ENCODE measurements around the gene DDAH1.

Gene DDAH1

GRCh38 chr1:85490270-85490985, 25.5 kb upstream of the DDAH1 start:
- H3K4me1 ChIP-seq (ENCODE audit: control insufficient read depth, insufficient read depth, low read length, poor library complexity, severe bottlenecking) = peaks cover 13% of the 10 kb centered on the region
- peaks cover 59% of the 10 kb centered on the region for H3K36me3 ChIP-seq (ENCODE audit: control insufficient read depth, insufficient read depth, low read length)
- H3K27ac ChIP-seq (ENCODE audit: low read depth, low read length, severe bottlenecking) = no peak overlapping the region
- no peaks in the 10 kb centered on the region for H3K9me3 ChIP-seq (ENCODE audit: control insufficient read depth, low read length)
- H3K4me3 ChIP-seq (ENCODE audit: extremely low read depth, insufficient read depth, low read length, poor library complexity, severe bottlenecking) = no peak overlapping the region
- WGBS, 2 experiments (ENCODE audit: insufficient coverage in 2 of 2) = 100% methylated on average over 1 of the region's 1 CpG; no CpG with 5 or more reads in 1 of the 2 experiments

GRCh38 chr1:85488126-85488525, 23.2 kb upstream of the DDAH1 start:
- H3K36me3 ChIP-seq (ENCODE audit: control insufficient read depth, insufficient read depth, low read length) = peaks cover 49% of the 10 kb centered on the region
- no peaks in the 10 kb centered on the region for H3K9me3 ChIP-seq (ENCODE audit: control insufficient read depth, low read length)
- H3K27ac ChIP-seq (ENCODE audit: low read depth, low read length, severe bottlenecking) = no peak overlapping the region
- H3K4me3 ChIP-seq (ENCODE audit: extremely low read depth, insufficient read depth, low read length, poor library complexity, severe bottlenecking) = no peak overlapping the region
- no peaks in the 10 kb centered on the region for H3K4me1 ChIP-seq (ENCODE audit: control insufficient read depth, insufficient read depth, low read length, poor library complexity, severe bottlenecking)
- WGBS, 2 experiments (ENCODE audit: insufficient coverage in 2 of 2) = no CpG with 5 or more reads among the region's 1 CpG

- Histone ChIP-seq H3K4me1 (ENCODE audit: control insufficient read depth, insufficient read depth, low read length, poor library complexity, severe bottlenecking) (no peaks in the 10 kb centered on the region), H3K4me3 (ENCODE audit: extremely low read depth, insufficient read depth, low read length, poor library complexity, severe bottlenecking) (no peak overlapping the region), H3K9me3 (ENCODE audit: control insufficient read depth, low read length) (no peaks in the 10 kb centered on the region), H3K36me3 (ENCODE audit: control insufficient read depth, insufficient read depth, low read length) (peaks cover 26% of the 10 kb centered on the region), H3K27ac (ENCODE audit: low read depth, low read length, severe bottlenecking) (no peak overlapping the region)
- WGBS, 2 experiments (ENCODE audit: insufficient coverage in 2 of 2) = 100% methylated on average over 1 to 2 of the region's 3 CpGs
Observed at GRCh38 chr1:85485516-85485915, 20.6 kb upstream of the DDAH1 start.

- Histone ChIP-seq H3K36me3 (ENCODE audit: control insufficient read depth, insufficient read depth, low read length) (peaks cover 19% of the 10 kb centered on the region), H3K27ac (ENCODE audit: low read depth, low read length, severe bottlenecking) (no peak overlapping the region), H3K9me3 (ENCODE audit: control insufficient read depth, low read length) (no peaks in the 10 kb centered on the region), H3K4me3 (ENCODE audit: extremely low read depth, insufficient read depth, low read length, poor library complexity, severe bottlenecking) (no peak overlapping the region), H3K4me1 (ENCODE audit: control insufficient read depth, insufficient read depth, low read length, poor library complexity, severe bottlenecking) (no peaks in the 10 kb centered on the region)
- 100% methylated on average over 1 of the region's 1 CpG for WGBS, 2 experiments (ENCODE audit: insufficient coverage in 2 of 2)
Observed at GRCh38 chr1:85484716-85485115, 19.8 kb upstream of the DDAH1 start.

GRCh38 chr1:85484264-85484663, 19.3 kb upstream of the DDAH1 start:
- 89 to 100% methylated on average over 2 of the region's 2 CpGs for WGBS, 2 experiments (ENCODE audit: insufficient coverage in 2 of 2)
- H3K9me3 ChIP-seq (ENCODE audit: control insufficient read depth, low read length) = no peaks in the 10 kb centered on the region

GRCh38 chr1:85481688-85482087, 16.7 kb upstream of the DDAH1 start:
- H3K36me3 ChIP-seq (ENCODE audit: control insufficient read depth, insufficient read depth, low read length) = peaks cover 13% of the 10 kb centered on the region
- H3K4me3 ChIP-seq (ENCODE audit: extremely low read depth, insufficient read depth, low read length, poor library complexity, severe bottlenecking) = no peak overlapping the region
- 85% methylated on average over 1 to 2 of the region's 3 CpGs for WGBS, 2 experiments (ENCODE audit: insufficient coverage in 2 of 2)
- H3K9me3 ChIP-seq (ENCODE audit: control insufficient read depth, low read length) = no peaks in the 10 kb centered on the region
- no peaks in the 10 kb centered on the region for H3K4me1 ChIP-seq (ENCODE audit: control insufficient read depth, insufficient read depth, low read length, poor library complexity, severe bottlenecking)
- H3K27ac ChIP-seq (ENCODE audit: low read depth, low read length, severe bottlenecking) = no peak overlapping the region

More at GRCh38 chr1:85484264-85484663, 19.3 kb upstream of the DDAH1 start:
- Histone ChIP-seq H3K27ac (ENCODE audit: low read depth, low read length, severe bottlenecking) (no peak overlapping the region), H3K4me1 (ENCODE audit: control insufficient read depth, insufficient read depth, low read length, poor library complexity, severe bottlenecking) (no peaks in the 10 kb centered on the region), H3K36me3 (ENCODE audit: control insufficient read depth, insufficient read depth, low read length) (peaks cover 22% of the 10 kb centered on the region), H3K4me3 (ENCODE audit: extremely low read depth, insufficient read depth, low read length, poor library complexity, severe bottlenecking) (no peak overlapping the region)

GRCh38 chr1:85480566-85480965, 15.6 kb upstream of the DDAH1 start:
- Histone ChIP-seq H3K36me3 (ENCODE audit: control insufficient read depth, insufficient read depth, low read length) (peaks cover 24% of the 10 kb centered on the region), H3K4me1 (ENCODE audit: control insufficient read depth, insufficient read depth, low read length, poor library complexity, severe bottlenecking) (no peaks in the 10 kb centered on the region), H3K4me3 (ENCODE audit: extremely low read depth, insufficient read depth, low read length, poor library complexity, severe bottlenecking) (no peak overlapping the region), H3K9me3 (ENCODE audit: control insufficient read depth, low read length) (no peaks in the 10 kb centered on the region), H3K27ac (ENCODE audit: low read depth, low read length, severe bottlenecking) (no peak overlapping the region)
- WGBS, 2 experiments (ENCODE audit: insufficient coverage in 2 of 2) = no CpG with 5 or more reads among the region's 2 CpGs

GRCh38 chr1:85479491-85479890, 14.5 kb upstream of the DDAH1 start:
- WGBS, 2 experiments (ENCODE audit: insufficient coverage in 2 of 2) = no CpG with 5 or more reads among the region's 1 CpG
- Histone ChIP-seq H3K9me3 (ENCODE audit: control insufficient read depth, low read length) (no peaks in the 10 kb centered on the region), H3K4me3 (ENCODE audit: extremely low read depth, insufficient read depth, low read length, poor library complexity, severe bottlenecking) (no peak overlapping the region), H3K27ac (ENCODE audit: low read depth, low read length, severe bottlenecking) (no peak overlapping the region), H3K36me3 (ENCODE audit: control insufficient read depth, insufficient read depth, low read length) (peaks cover 33% of the 10 kb centered on the region), H3K4me1 (ENCODE audit: control insufficient read depth, insufficient read depth, low read length, poor library complexity, severe bottlenecking) (no peaks in the 10 kb centered on the region)

- Histone ChIP-seq H3K9me3 (ENCODE audit: control insufficient read depth, low read length) (no peaks in the 10 kb centered on the region), H3K4me3 (ENCODE audit: extremely low read depth, insufficient read depth, low read length, poor library complexity, severe bottlenecking) (no peak overlapping the region), H3K27ac (ENCODE audit: low read depth, low read length, severe bottlenecking) (no peak overlapping the region), H3K4me1 (ENCODE audit: control insufficient read depth, insufficient read depth, low read length, poor library complexity, severe bottlenecking) (no peaks in the 10 kb centered on the region), H3K36me3 (ENCODE audit: control insufficient read depth, insufficient read depth, low read length) (peaks cover 36% of the 10 kb centered on the region)
- no CpG with 5 or more reads among the region's 1 CpG for WGBS, 2 experiments (ENCODE audit: insufficient coverage in 2 of 2)
Observed at GRCh38 chr1:85478366-85478765, 13.4 kb upstream of the DDAH1 start.

GRCh38 chr1:85475055-85475454, 10.1 kb upstream of the DDAH1 start:
- Histone ChIP-seq H3K27ac (ENCODE audit: low read depth, low read length, severe bottlenecking) (no peak overlapping the region), H3K9me3 (ENCODE audit: control insufficient read depth, low read length) (no peaks in the 10 kb centered on the region), H3K4me3 (ENCODE audit: extremely low read depth, insufficient read depth, low read length, poor library complexity, severe bottlenecking) (no peak overlapping the region), H3K4me1 (ENCODE audit: control insufficient read depth, insufficient read depth, low read length, poor library complexity, severe bottlenecking) (no peaks in the 10 kb centered on the region), H3K36me3 (ENCODE audit: control insufficient read depth, insufficient read depth, low read length) (peaks cover 53% of the 10 kb centered on the region)
- 100% methylated on average over 1 of the region's 3 CpGs for WGBS, 2 experiments (ENCODE audit: insufficient coverage in 2 of 2)

- 78 to 100% methylated on average over 2 to 3 of the region's 6 CpGs for WGBS, 2 experiments (ENCODE audit: insufficient coverage in 2 of 2)
- Histone ChIP-seq H3K4me3 (ENCODE audit: extremely low read depth, insufficient read depth, low read length, poor library complexity, severe bottlenecking) (no peak overlapping the region), H3K4me1 (ENCODE audit: control insufficient read depth, insufficient read depth, low read length, poor library complexity, severe bottlenecking) (no peaks in the 10 kb centered on the region), H3K9me3 (ENCODE audit: control insufficient read depth, low read length) (no peaks in the 10 kb centered on the region), H3K36me3 (ENCODE audit: control insufficient read depth, insufficient read depth, low read length) (peaks cover 49% of the 10 kb centered on the region), H3K27ac (ENCODE audit: low read depth, low read length, severe bottlenecking) (no peak overlapping the region)
Observed at GRCh38 chr1:85473390-85473789, 8.4 kb upstream of the DDAH1 start.
